ENCODE results near the gene EML5.

DNA sequence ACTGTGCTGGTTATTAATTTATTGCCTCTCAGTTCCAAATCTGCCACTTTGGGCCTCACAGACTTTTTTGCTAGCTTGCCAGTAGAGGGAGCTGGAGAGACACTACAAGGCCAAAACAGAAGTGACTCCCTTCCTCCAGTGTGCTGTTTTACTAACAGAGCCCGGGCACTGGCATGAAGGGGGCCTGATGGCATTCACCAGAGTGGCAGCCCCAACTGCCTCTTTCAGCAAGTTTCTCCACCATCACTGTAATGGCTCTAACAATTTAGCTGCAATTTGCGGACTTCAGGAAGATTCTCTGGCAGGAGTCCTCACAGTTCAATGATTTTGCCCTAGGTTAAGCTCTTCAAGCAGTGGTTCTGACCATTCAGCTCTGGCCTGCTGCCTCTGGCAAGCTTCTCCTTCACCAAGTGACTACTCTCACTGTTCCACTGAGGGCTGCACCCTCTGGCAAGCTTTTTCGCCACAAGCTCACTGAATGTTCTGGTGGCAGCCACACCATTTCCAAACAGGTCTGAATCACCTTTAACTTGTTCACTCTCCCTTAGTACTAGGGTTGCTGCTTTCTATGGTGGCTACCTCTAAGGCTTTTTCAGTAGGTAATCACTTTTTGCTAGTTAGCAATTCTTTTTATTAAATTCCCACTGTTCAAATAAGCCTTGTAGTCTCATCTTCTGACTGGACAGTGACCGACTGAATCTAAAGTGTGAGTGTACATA is 125.0 kb downstream of the EML5 start:
- TF ChIP-seq, protein P1, sequence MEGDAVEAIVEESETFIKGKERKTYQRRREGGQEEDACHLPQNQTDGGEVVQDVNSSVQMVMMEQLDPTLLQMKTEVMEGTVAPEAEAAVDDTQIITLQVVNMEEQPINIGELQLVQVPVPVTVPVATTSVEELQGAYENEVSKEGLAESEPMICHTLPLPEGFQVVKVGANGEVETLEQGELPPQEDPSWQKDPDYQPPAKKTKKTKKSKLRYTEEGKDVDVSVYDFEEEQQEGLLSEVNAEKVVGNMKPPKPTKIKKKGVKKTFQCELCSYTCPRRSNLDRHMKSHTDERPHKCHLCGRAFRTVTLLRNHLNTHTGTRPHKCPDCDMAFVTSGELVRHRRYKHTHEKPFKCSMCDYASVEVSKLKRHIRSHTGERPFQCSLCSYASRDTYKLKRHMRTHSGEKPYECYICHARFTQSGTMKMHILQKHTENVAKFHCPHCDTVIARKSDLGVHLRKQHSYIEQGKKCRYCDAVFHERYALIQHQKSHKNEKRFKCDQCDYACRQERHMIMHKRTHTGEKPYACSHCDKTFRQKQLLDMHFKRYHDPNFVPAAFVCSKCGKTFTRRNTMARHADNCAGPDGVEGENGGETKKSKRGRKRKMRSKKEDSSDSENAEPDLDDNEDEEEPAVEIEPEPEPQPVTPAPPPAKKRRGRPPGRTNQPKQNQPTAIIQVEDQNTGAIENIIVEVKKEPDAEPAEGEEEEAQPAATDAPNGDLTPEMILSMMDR (IDR thresholded peaks at IDR 0.05), result peak in 3 of 4 experiments; percentile 69 to 79 (median 72)
- TF ChIP-seq POLR2AphosphoS5 (IDR thresholded peaks at IDR 0.05), result peak; percentile 28
- TF ChIP-seq POLR2A (IDR thresholded peaks at IDR 0.05), result no peak

Measured in prostate gland (tissue), 2 donors.